ENCODE results near the gene ELFN1. TPM values are rescaled to one million over a fixed set of nuclear protein-coding genes. Genes with fewer than 3 reads are reported as not detected.

ELFN1 gene
- total RNA-seq, 4 donors from 2014 or later: 1.4 to 2.5 (median 1.9) TPM

DNA sequence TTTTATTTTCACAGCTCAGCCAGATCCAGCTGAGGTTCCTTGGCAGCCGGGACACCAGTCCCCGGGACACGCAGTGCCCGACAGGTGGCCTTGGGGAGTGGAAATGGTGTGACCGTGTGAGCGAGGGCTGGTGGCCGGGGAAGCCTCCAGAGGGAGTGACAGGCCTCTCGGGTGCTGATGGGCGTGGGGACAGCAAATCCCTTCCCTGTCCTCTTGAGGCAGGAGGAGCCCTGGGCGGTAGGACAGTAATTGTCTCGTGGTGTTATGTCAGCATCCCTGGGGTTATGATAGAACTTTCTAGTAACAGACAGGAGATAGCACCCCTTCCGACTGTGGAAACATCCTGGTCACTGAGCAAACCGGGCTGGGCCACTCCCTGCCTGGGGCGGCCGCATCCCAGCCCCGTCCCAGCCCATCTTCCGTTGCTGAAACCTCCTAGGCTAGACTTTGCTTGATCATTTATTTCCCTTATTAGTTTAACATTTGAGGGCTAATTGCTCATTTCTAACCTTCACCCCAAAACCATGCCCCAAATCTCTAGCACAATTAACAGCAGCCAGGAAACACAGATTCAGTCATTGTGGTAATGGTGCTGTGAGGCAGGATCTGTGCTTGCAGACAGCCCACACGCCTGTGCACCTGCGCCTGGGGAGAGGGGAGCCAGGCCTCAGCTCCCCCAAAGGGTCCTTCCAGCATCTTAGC lies 63.3 kb downstream of the ELFN1 start:
- TF ChIP-seq POLR2A (IDR thresholded peaks at IDR 0.05): no peak
- no peak for TF ChIP-seq EP300 (IDR thresholded peaks at IDR 0.05)
- no peak for TF ChIP-seq POLR2AphosphoS5 (IDR thresholded peaks at IDR 0.05)
- TF ChIP-seq CTCF (IDR thresholded peaks at IDR 0.05): no peak
- Histone ChIP-seq H3K9me3 (peaks cover 6% of the 10 kb centered on the region), H3K4me1 (no peaks in the 10 kb centered on the region), H3K4me3 (no peak overlapping the region), H3K27ac (no peak overlapping the region), H3K27me3 (peaks cover 33% of the 10 kb centered on the region), H3K36me3 (no peaks in the 10 kb centered on the region)
- 84% methylated on average over 10 of the region's 19 CpGs for WGBS
- no peak for DNase-seq (ENCODE audit: low spot score in 2 of 2)

- DNase-seq (ENCODE audit: low spot score in 2 of 2): no peak
- H3K9me3 ChIP-seq: peaks cover 6% of the 10 kb centered on the region
- no peak overlapping the region for H3K27ac ChIP-seq
- no peaks in the 10 kb centered on the region for H3K36me3 ChIP-seq
- H3K27me3 ChIP-seq: peaks cover 40% of the 10 kb centered on the region
- TF ChIP-seq POLR2A (IDR thresholded peaks at IDR 0.05) (no peak), EP300 (IDR thresholded peaks at IDR 0.05) (no peak), CTCF (IDR thresholded peaks at IDR 0.05) (no peak), POLR2AphosphoS5 (IDR thresholded peaks at IDR 0.05) (no peak)
- 74% methylated on average over 15 of the region's 17 CpGs for WGBS
- no peak overlapping the region for H3K4me3 ChIP-seq
- no peaks in the 10 kb centered on the region for H3K4me1 ChIP-seq
Observed at GRCh38 chr7:1733908-1734730, 64.0 kb downstream of the ELFN1 start.

DNA sequence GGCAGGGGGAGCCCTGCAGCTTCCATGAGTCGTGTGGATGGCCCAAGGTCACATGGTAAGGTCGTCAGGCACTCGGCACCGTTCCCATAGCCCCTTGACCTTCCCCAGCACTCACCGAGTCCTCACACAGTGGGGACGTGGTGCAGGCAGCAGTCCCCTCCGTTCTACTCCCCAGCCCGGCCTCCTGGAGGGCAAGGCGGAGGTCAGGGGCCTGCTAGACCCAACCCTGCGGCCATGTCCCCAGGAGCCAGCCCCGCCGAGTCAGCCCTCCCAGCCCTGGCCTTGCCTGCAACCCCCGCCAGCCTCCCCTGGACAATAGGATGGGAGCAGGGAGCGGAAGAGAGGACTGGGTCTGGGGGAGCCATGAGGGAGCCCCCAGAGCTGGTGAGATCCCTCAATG lies 65.2 kb downstream of the ELFN1 start:
- H3K4me1 ChIP-seq: no peaks in the 10 kb centered on the region
- no peaks in the 10 kb centered on the region for H3K36me3 ChIP-seq
- WGBS: 96% methylated on average over 5 of the region's 14 CpGs
- TF ChIP-seq POLR2AphosphoS5 (IDR thresholded peaks at IDR 0.05): no peak
- no peak for TF ChIP-seq POLR2A (IDR thresholded peaks at IDR 0.05)
- no peak for TF ChIP-seq EP300 (IDR thresholded peaks at IDR 0.05)
- TF ChIP-seq CTCF (IDR thresholded peaks at IDR 0.05): no peak
- H3K27me3 ChIP-seq: peaks cover 45% of the 10 kb centered on the region
- peaks cover 4% of the 10 kb centered on the region for H3K9me3 ChIP-seq
- no peak for DNase-seq (ENCODE audit: low spot score in 2 of 2)
- no peak overlapping the region for H3K4me3 ChIP-seq
- no peak overlapping the region for H3K27ac ChIP-seq

DNA sequence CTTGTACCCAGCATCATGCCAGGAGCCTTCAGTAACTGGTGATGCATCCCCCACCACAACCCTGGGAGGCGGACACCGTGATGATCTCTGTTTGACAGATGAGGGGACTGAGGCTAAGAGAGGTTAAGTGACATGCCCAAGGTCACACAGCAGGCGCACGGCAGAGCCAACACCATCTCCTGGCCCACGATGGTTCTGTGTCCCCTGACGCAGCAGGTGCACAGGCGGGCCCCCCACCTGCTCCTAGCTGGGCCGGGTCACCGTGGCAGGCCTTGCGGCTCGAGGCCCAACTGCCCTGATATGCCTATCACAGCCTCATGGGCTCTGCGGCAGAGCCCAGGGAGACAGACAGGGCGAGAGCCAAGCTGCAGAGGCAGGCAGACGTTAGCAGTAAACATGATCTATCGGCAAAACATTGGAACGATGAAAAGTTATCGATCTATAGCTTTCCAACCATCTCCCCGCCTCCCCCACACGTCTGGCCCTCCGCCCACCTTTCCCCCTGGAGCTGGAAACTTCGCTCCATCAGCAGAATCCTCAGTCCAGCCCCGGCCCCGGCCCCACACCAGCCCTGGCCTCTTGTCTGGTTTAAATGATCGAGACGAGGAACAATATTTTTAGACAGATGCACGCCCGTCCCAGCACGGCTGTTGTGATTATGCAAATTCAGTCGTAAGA lies 65.9 kb downstream of the ELFN1 start:
- H3K27ac ChIP-seq: no peak overlapping the region
- no peak overlapping the region for H3K4me3 ChIP-seq
- WGBS: 69% methylated on average over 26 of the region's 29 CpGs
- H3K36me3 ChIP-seq: no peaks in the 10 kb centered on the region
- no peaks in the 10 kb centered on the region for H3K9me3 ChIP-seq
- no peak for DNase-seq (ENCODE audit: low spot score in 2 of 2)
- peaks cover 45% of the 10 kb centered on the region for H3K27me3 ChIP-seq
- TF ChIP-seq EP300 (IDR thresholded peaks at IDR 0.05) (no peak), POLR2AphosphoS5 (IDR thresholded peaks at IDR 0.05) (no peak), POLR2A (IDR thresholded peaks at IDR 0.05) (no peak), CTCF (IDR thresholded peaks at IDR 0.05) (no peak)
- no peaks in the 10 kb centered on the region for H3K4me1 ChIP-seq

DNA sequence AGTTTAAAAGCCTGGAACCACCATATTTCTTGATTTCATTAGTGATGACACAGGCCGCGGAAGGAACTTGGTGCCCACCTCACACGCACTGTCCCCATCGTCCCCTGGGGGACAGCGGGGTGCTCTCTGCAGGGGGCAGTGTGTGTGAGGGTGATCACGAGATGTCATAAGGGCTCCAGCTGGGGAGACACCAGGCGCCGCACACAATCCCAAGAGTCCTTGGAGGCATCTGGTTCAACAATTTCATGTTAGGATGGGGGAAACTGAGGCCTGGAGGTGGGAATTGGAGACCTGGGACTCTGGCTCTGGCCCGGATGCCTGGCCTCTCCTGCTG lies 66.4 kb downstream of the ELFN1 start:
- H3K27me3 ChIP-seq: peaks cover 45% of the 10 kb centered on the region
- no peak overlapping the region for H3K4me3 ChIP-seq
- H3K27ac ChIP-seq: no peak overlapping the region
- H3K36me3 ChIP-seq: no peaks in the 10 kb centered on the region
- DNase-seq (ENCODE audit: low spot score in 2 of 2): no peak
- 76% methylated on average over 8 of the region's 9 CpGs for WGBS
- H3K9me3 ChIP-seq: no peaks in the 10 kb centered on the region
- TF ChIP-seq CTCF (IDR thresholded peaks at IDR 0.05) (no peak), POLR2AphosphoS5 (IDR thresholded peaks at IDR 0.05) (no peak), EP300 (IDR thresholded peaks at IDR 0.05) (no peak), POLR2A (IDR thresholded peaks at IDR 0.05) (no peak)
- no peaks in the 10 kb centered on the region for H3K4me1 ChIP-seq
